MCF 10A (cell line): ENCODE results near the gene FAM117A. TPM values are rescaled to one million over a fixed set of nuclear protein-coding genes. Genes with fewer than 3 reads are reported as not detected.

Experiments used
- BruUV-seq: library from RNA; stranded (reverse); fragments of 400-500 nt; replicated peaks from 2 replicates; lab custom pipeline; 2021; lab: Mats Ljungman, UMichigan
- CTCF ChIA-PET: fragments of 300-600 bp; sonication (Branson Sonifier 250); formaldehyde crosslinking; extraction: SDS; loops from one replicate; lab custom pipeline; 2021; ENCODE audit warnings: antibody characterized with exemption, inconsistent platforms; lab: Yijun Ruan, JAX
- POLR2A ChIA-PET: fragments of 300-600, 350-650 bp; sonication (Branson Sonifier 250); formaldehyde crosslinking; extraction: SDS; loops from one replicate; lab custom pipeline; 2020; ENCODE audit warnings: antibody characterized with exemption, inconsistent platforms; lab: Yijun Ruan, JAX
- DNase-seq: peaks from one replicate; pipeline ENCODE4 v3.0.0-alpha.2; 2018; ENCODE audit not compliant: unreplicated experiment
- H3K27ac Mint-ChIP-seq: one replicate; pipeline ENCODE4 v1.8.0; 2022; ENCODE audit warnings: mild to moderate bottlenecking, low read depth, mixed read lengths; ENCODE audit not compliant: unreplicated experiment
- H3K27me3 Mint-ChIP-seq: one replicate; pipeline ENCODE4 v1.8.0; 2022; ENCODE audit warnings: mixed read lengths; ENCODE audit not compliant: insufficient read depth, unreplicated experiment
- H3K36me3 Mint-ChIP-seq: one replicate; pipeline ENCODE4 v1.8.0; 2022; ENCODE audit warnings: mild to moderate bottlenecking, moderate library complexity, mixed read lengths; ENCODE audit not compliant: insufficient read depth, unreplicated experiment
- H3K4me1 Mint-ChIP-seq: one replicate; pipeline ENCODE4 v1.8.0; 2022; ENCODE audit warnings: mixed read lengths; ENCODE audit not compliant: insufficient read depth, unreplicated experiment
- H3K4me3 Mint-ChIP-seq: one replicate; pipeline ENCODE4 v1.8.0; 2022; ENCODE audit warnings: mild to moderate bottlenecking, moderate library complexity, mixed read lengths; ENCODE audit not compliant: unreplicated experiment
- H3K9me3 Mint-ChIP-seq: one replicate; pipeline ENCODE4 v1.8.0; 2022; ENCODE audit warnings: mixed read lengths; ENCODE audit not compliant: unreplicated experiment
- CTCF ChIP-seq: fragments of 200-600 bp; IDR thresholded peaks from one replicate; pipeline ENCODE4 v1.8.0; 2022; ENCODE audit warnings: antibody characterized with exemption, mild to moderate bottlenecking; ENCODE audit not compliant: unreplicated experiment
- intact Hi-C: fragments of 100-400 bp; cut with micrococcal nuclease; formaldehyde crosslinking; loops from 2 replicates; pipeline ENCODE4 v1.14.1; 2022
- total RNA-seq: library from RNA; stranded (reverse); gene quantifications from 2 replicates; pipeline ENCODE4 v1.2.3, GENCODE V29; 2022

FAM117A gene
- total RNA-seq, 1 experiment from 2014 or later, result 2.0 TPM

- H3K36me3 Mint-ChIP-seq, result no peaks in the 10 kb centered on the region
- no peaks in the 10 kb centered on the region for H3K4me1 Mint-ChIP-seq
- intact Hi-C loops, result no loop called here
- no peak for TF ChIP-seq CTCF
- H3K9me3 Mint-ChIP-seq, result no peaks in the 10 kb centered on the region
- no peak overlapping the region for H3K27ac Mint-ChIP-seq
- H3K27me3 Mint-ChIP-seq, result no peaks in the 10 kb centered on the region
- no TSS peak for BruUV-seq
- no peak for DNase-seq
- CTCF ChIA-PET, result interaction anchor here (0.8 to 1.2 kb wide), 3 partner anchors 69 to 220 kb away, joined by 3 read pairs; partner anchors contain the start of gene SLC35B1
- POLR2A ChIA-PET, result interaction anchor here (0.9 to 2.0 kb wide), 2 partner anchors 11 to 12 kb away, joined by 3 to 6 read pairs; partner anchors contain the start of genes FAM117A and KAT7
- no peak overlapping the region for H3K4me3 Mint-ChIP-seq
Observed at GRCh38 chr17:49776551-49777300, 12.8 kb upstream of the FAM117A start.

DNA sequence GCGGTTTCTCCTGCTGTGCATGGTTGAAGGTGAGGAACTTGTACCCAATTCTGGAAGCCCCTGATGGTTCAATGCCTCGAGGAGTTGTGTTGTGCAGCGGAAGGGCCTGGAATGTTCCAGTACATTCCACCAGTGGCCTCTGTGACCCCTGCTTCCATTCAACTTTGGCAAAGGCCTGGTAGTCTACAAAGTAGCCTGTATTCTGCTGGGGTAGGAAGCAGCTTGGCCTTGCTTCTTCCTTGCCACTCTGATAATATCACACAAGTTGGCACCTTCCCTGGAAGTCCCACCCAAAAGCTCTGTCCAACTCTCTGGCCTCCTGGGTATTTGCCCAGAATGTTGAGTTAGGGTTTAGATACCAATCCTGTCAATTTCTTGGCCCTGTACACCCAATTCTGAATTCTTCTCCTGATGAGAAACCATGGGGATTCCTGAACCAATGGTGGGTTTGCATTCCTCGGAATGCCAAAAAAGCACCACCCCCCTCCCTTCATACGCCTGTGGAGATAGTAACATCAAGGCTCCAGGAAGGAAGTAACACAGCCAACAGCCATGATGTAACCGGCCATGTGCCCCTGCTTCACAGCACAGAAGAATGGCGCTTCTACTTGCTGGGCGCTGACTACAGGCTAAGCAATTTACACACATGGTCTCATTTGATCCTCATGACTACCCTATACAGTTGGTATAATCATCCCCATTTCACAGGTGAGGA lies 11.8 kb upstream of the FAM117A start:
- no peak for DNase-seq
- Mint-ChIP-seq H3K9me3 (no peaks in the 10 kb centered on the region), H3K36me3 (no peaks in the 10 kb centered on the region), H3K4me1 (no peaks in the 10 kb centered on the region), H3K4me3 (no peak overlapping the region), H3K27ac (no peak overlapping the region), H3K27me3 (no peaks in the 10 kb centered on the region)
- POLR2A ChIA-PET, result no interaction called here
- intact Hi-C loops, result no loop called here
- BruUV-seq, result no TSS peak
- CTCF ChIA-PET, result interaction anchor here (0.6 to 1.2 kb wide), 2 partner anchors 68 to 227 kb away, joined by 3 to 4 read pairs; partner anchors contain the start of gene SLC35B1
- TF ChIP-seq CTCF, result no peak

- no peaks in the 10 kb centered on the region for H3K36me3 Mint-ChIP-seq
- ChIA-PET CTCF (interaction anchor here (0.6 kb wide), 1 partner anchor 209 kb away, joined by 4 read pairs; no protein-coding TSS in a partner anchor), POLR2A (interaction anchor here (0.8 to 1.4 kb wide), 2 partner anchors 22 to 90 kb away, joined by 3 read pairs; partner anchors contain the start of gene KAT7)
- intact Hi-C loops, result no loop called here
- DNase-seq, result no peak
- H3K27me3 Mint-ChIP-seq, result peaks cover 20% of the 10 kb centered on the region
- H3K27ac Mint-ChIP-seq, result no peak overlapping the region
- TF ChIP-seq CTCF, result no peak
- H3K4me1 Mint-ChIP-seq, result peaks cover 6% of the 10 kb centered on the region
- no TSS peak for BruUV-seq
- H3K4me3 Mint-ChIP-seq, result no peak overlapping the region
- H3K9me3 Mint-ChIP-seq, result no peaks in the 10 kb centered on the region
Observed at GRCh38 chr17:49766918-49767530, 3.1 kb upstream of the FAM117A start.
